GM19372 (cell line): ENCODE measurements around the gene HAL.
A peak's percentile ranks its signal among the peaks of the same experiment; 100 is the strongest.

Experiments
- ATAC-seq: cut with Tn5 transposase; IDR thresholded peaks from one replicate; pipeline ENCODE4 v1.9.1; 2021; ENCODE audit warnings: mild to moderate bottlenecking, low read depth, moderate library complexity; ENCODE audit not compliant: unreplicated experiment

The HAL gene

GRCh38 chr12:95943330-95943842, 52.8 kb downstream of the HAL start, which contains the start of gene AMDHD1:
TSS of gene AMDHD1 (plus strand) at chr12:95943331. CDS start at chr12:95943399, 68 bp downstream.
- peak; percentile 59 for ATAC-seq

GRCh38 chr12:95942524-95943329, 53.4 kb downstream of the HAL start, which contains the start of gene CCDC38:
TSS of gene CCDC38 (minus strand) at chr12:95942614. CDS start at chr12:95936509, 6,105 bp downstream.
- ATAC-seq: peak; percentile 93

GRCh38 chr12:95942101-95942523, 54.0 kb downstream of the HAL start:
- no peak for ATAC-seq

- ATAC-seq: no peak
Observed at GRCh38 chr12:95940514-95940913, 55.6 kb downstream of the HAL start.
